ACHN (cell line): Measurements from ENCODE around the gene USH2A.
"Not testable (repeated sequence)": the region's sequence is repeated elsewhere in the genome, so short reads cannot be mapped to it uniquely, and the experiment has no call there.

ENCODE experiments used
- DNase-seq: peaks from one replicate; pipeline ENCODE4 v3.0.0-alpha.2; 2015
- in situ Hi-C: cut with HindIII; loops from 2 replicates; pipeline ENCODE4 v1.10.0; 2017; ENCODE audit warnings: low sequenced_read_pairs, low pct_ligation_motif_present, low pct_unique_long_range_greater_than_20kb

The USH2A gene

GRCh38 chr1:216420746-216421145, 2.5 kb downstream of the USH2A start:
- no peak for DNase-seq
- in situ Hi-C loops = no loop called here

GRCh38 chr1:216420263-216420662, 3.0 kb downstream of the USH2A start:
- DNase-seq = no peak
- in situ Hi-C loops = no loop called here

GRCh38 chr1:216416488-216416887, 6.8 kb downstream of the USH2A start:
- in situ Hi-C loops = no loop called here
- no peak for DNase-seq

GRCh38 chr1:216410026-216410425, 13.2 kb downstream of the USH2A start:
- DNase-seq = no peak
- in situ Hi-C loops = no loop called here

GRCh38 chr1:216390956-216391355, 32.3 kb downstream of the USH2A start:
- in situ Hi-C loops = no loop called here
- no peak for DNase-seq

- in situ Hi-C loops = no loop called here
- no peak for DNase-seq
Observed at GRCh38 chr1:216389774-216390173, 33.5 kb downstream of the USH2A start.

GRCh38 chr1:216388558-216388957, 34.7 kb downstream of the USH2A start:
- in situ Hi-C loops = no loop called here
- no peak for DNase-seq

- DNase-seq = no peak
- in situ Hi-C loops = no loop called here
Observed at GRCh38 chr1:216387782-216388181, 35.5 kb downstream of the USH2A start.

GRCh38 chr1:216379441-216379840, 43.8 kb downstream of the USH2A start:
- DNase-seq = no peak
- in situ Hi-C loops = no loop called here

GRCh38 chr1:216368249-216368648, 55.0 kb downstream of the USH2A start:
- no peak for DNase-seq
- in situ Hi-C loops = no loop called here

- in situ Hi-C loops = no loop called here
- DNase-seq = no peak
Observed at GRCh38 chr1:216366979-216367378, 56.3 kb downstream of the USH2A start.

- no peak for DNase-seq
- in situ Hi-C loops = no loop called here
Observed at GRCh38 chr1:216356945-216357344, 66.3 kb downstream of the USH2A start.

- no peak for DNase-seq
- in situ Hi-C loops = no loop called here
Observed at GRCh38 chr1:216350186-216350585, 73.1 kb downstream of the USH2A start.

- no peak for DNase-seq
- in situ Hi-C loops = no loop called here
Observed at GRCh38 chr1:216346526-216346925, 76.7 kb downstream of the USH2A start.

- DNase-seq, in situ Hi-C loops: not testable (repeated sequence)
Observed at GRCh38 chr1:216340542-216340941, 82.7 kb downstream of the USH2A start.

- no peak for DNase-seq
- in situ Hi-C loops = no loop called here
Observed at GRCh38 chr1:216332462-216332861, 90.8 kb downstream of the USH2A start.

GRCh38 chr1:216332003-216332402, 91.2 kb downstream of the USH2A start:
- no peak for DNase-seq
- in situ Hi-C loops = no loop called here

GRCh38 chr1:216331211-216331610, 92.0 kb downstream of the USH2A start:
- no peak for DNase-seq
- in situ Hi-C loops = no loop called here

- in situ Hi-C loops = no loop called here
- DNase-seq = no peak
Observed at GRCh38 chr1:216330262-216330661, 93.0 kb downstream of the USH2A start.

GRCh38 chr1:216325946-216326345, 97.3 kb downstream of the USH2A start:
- DNase-seq = no peak
- in situ Hi-C loops = no loop called here

- in situ Hi-C loops = no loop called here
Observed at GRCh38 chr1:216325336-216325735, 97.9 kb downstream of the USH2A start.

More at GRCh38 chr1:216325336-216325735, 97.9 kb downstream of the USH2A start:
- no peak for DNase-seq
